ENCODE data around the gene HAUS7.

- TF ChIP-seq CTCF (IDR thresholded peaks at IDR 0.05; ENCODE audit: control extremely low read depth in 1 of 3, insufficient read depth in 1 of 3, low read depth in 1 of 3, low read length in 3 of 3) (no peak), RXRA (IDR thresholded peaks at IDR 0.05; ENCODE audit: insufficient read depth, low read depth, low read length) (no peak), POLR2A (IDR thresholded peaks at IDR 0.05; ENCODE audit: control extremely low read depth in 1 of 2, low read depth in 2 of 2, low read length in 2 of 2) (no peak), SP1 (IDR thresholded peaks at IDR 0.05; ENCODE audit: low read depth, low read length) (no peak), JUN (IDR thresholded peaks at IDR 0.05; ENCODE audit: low read depth, low read length) (no peak), MAFK (IDR thresholded peaks at IDR 0.05; ENCODE audit: low read depth, low read length) (no peak), RFX5 (IDR thresholded peaks at IDR 0.05; ENCODE audit: borderline replicate concordance, low read depth, low read length) (no peak), RAD21 (IDR thresholded peaks at IDR 0.05 in 1 of 2, conservative IDR thresholded peaks at IDR 0.05 in 1 of 2; ENCODE audit: low read depth in 2 of 2, low read length in 2 of 2) (no peak), TAF1 (IDR thresholded peaks at IDR 0.05; ENCODE audit: low read depth, low read length) (no peak), CEBPB (IDR thresholded peaks at IDR 0.05; ENCODE audit: low read depth, low read length) (no peak), POLR2AphosphoS5 (IDR thresholded peaks at IDR 0.05; ENCODE audit: low read depth, low read length) (no peak)
These were observed 7.3 kb downstream of the HAUS7 start for GRCh38 chrX:153463031-153463430.
